Keratinocyte (primary cell): ENCODE results near the gene MUC4. TPM values are rescaled to one million over a fixed set of nuclear protein-coding genes. Genes with fewer than 3 reads are reported as not detected.

Experiments
- DNase-seq: peaks from one replicate; pipeline ENCODE4 v3.0.0-alpha.2; 2011; ENCODE audit warnings: low read depth, missing footprints, low spot score
- FAIRE-seq: peaks from 2 replicates; lab custom pipeline; 2011; peaks lifted over from hg19 to GRCh38; lab: Jason Lieb, UNC
- H2AFZ ChIP-seq: 2 replicates; pipeline ENCODE4 v1.6.0; 2012; ENCODE audit warnings: low read length, control low read depth, inconsistent platforms; ENCODE audit not compliant: control insufficient read depth
- H3K27ac ChIP-seq: 2 replicates; pipeline ENCODE4 v1.5.1; 2011; ENCODE audit warnings: low read length; ENCODE audit not compliant: control insufficient read depth, insufficient read depth
- H3K27me3 ChIP-seq: 3 replicates; pipeline ENCODE4 v1.6.0; 2011; ENCODE audit warnings: low read length; ENCODE audit not compliant: control insufficient read depth, insufficient read depth; ENCODE audit errors: extremely low read depth
- H3K36me3 ChIP-seq, 2 experiments: 2 replicates in 1 of 2; 3 replicates in 1 of 2; pipeline ENCODE4 v1.5.1; 2011; ENCODE audit warnings: low read length in 2 of 2, mild to moderate bottlenecking in 1 of 2; ENCODE audit not compliant: control insufficient read depth in 2 of 2, insufficient read depth in 2 of 2; ENCODE audit errors: extremely low read depth in 1 of 2
- H3K4me1 ChIP-seq: 3 replicates; pipeline ENCODE4 v1.5.1; 2011; ENCODE audit warnings: low read length; ENCODE audit not compliant: control insufficient read depth, insufficient read depth; ENCODE audit errors: extremely low read depth
- H3K4me2 ChIP-seq: 3 replicates; pipeline ENCODE4 v1.6.0; 2011; ENCODE audit warnings: low read depth, low read length; ENCODE audit not compliant: control insufficient read depth, insufficient read depth; ENCODE audit errors: extremely low read depth
- H3K4me3 ChIP-seq, 3 experiments: fragments of 200-600 bp in 1 of 3; sonication (generic) in 1 of 3; 2 replicates in 2 of 3; 3 replicates in 1 of 3; pipeline ENCODE4 v1.5.1; 2011 to 2016; ENCODE audit warnings: low read length in 3 of 3, mild to moderate bottlenecking in 3 of 3, control low read depth in 2 of 3, inconsistent platforms in 1 of 3, low read depth in 1 of 3, mixed read lengths in 1 of 3, mixed run types in 1 of 3, moderate library complexity in 1 of 3; ENCODE audit not compliant: control insufficient read depth in 2 of 3, insufficient read depth in 2 of 3; ENCODE audit errors: extremely low read depth in 1 of 3
- H3K79me2 ChIP-seq: 2 replicates; pipeline ENCODE4 v1.6.0; 2012; ENCODE audit warnings: low read length; ENCODE audit not compliant: control insufficient read depth, insufficient read depth
- H3K9ac ChIP-seq: 3 replicates; pipeline ENCODE4 v1.6.0; 2011; ENCODE audit warnings: low read length; ENCODE audit not compliant: control insufficient read depth, insufficient read depth; ENCODE audit errors: extremely low read depth
- H3K9me1 ChIP-seq: 3 replicates; pipeline ENCODE4 v1.6.0; 2011; ENCODE audit warnings: low read length; ENCODE audit not compliant: control insufficient read depth, insufficient read depth; ENCODE audit errors: extremely low read depth
- H3K9me3 ChIP-seq: 2 replicates; pipeline ENCODE4 v1.5.1; 2012; ENCODE audit warnings: low read depth, low read length; ENCODE audit not compliant: control insufficient read depth
- H4K20me1 ChIP-seq: 3 replicates; pipeline ENCODE4 v1.6.0; 2011; ENCODE audit warnings: low read length; ENCODE audit not compliant: control insufficient read depth, insufficient read depth; ENCODE audit errors: extremely low read depth
- EZH2 ChIP-seq: IDR thresholded peaks from one replicate; pipeline ENCODE4 v1.6.1; 2012; ENCODE audit warnings: inconsistent platforms, mild to moderate bottlenecking, low read length, moderate library complexity
- dilution Hi-C: fragments of 300-500 bp; cut with MboI; formaldehyde crosslinking; loops from one replicate; pipeline ENCODE4 v1.7.0; 2020; ENCODE audit warnings: low sequenced_read_pairs; ENCODE audit not compliant: extremely low pct_ligation_motif_present
- polyA plus RNA-seq, 5 experiments: library from polyadenylated mRNA; depleted of rRNA in 3 of 5; stranded (reverse) in 3 of 5; stranded (forward) in 1 of 5; unstranded in 1 of 5; fragments of >200 nt; gene quantifications; 1 replicate in 1 of 5; 2 replicates in 3 of 5; 3 replicates in 1 of 5; pipeline versions ENCODE4 v1.2.1 to v1.2.3, GENCODE V29; 2011 to 2012; ENCODE audit warnings: missing spikeins in 2 of 5, low read depth in 1 of 5, low replicate concordance in 1 of 5
- TF ChIP-seq, protein P1 (sequence below), 3 experiments: IDR thresholded peaks in 1 of 3; conservative IDR thresholded peaks in 1 of 3; optimal IDR thresholded peaks in 1 of 3; 2 replicates in 2 of 3; 3 replicates in 1 of 3; pipeline versions ENCODE3 to v1.5.1; 2011; ENCODE audit warnings: low read length in 3 of 3, mild to moderate bottlenecking in 3 of 3, moderate library complexity in 2 of 3, control low read depth in 1 of 3, inconsistent platforms in 1 of 3; ENCODE audit not compliant: insufficient read depth in 2 of 3; ENCODE audit errors: extremely low read depth in 1 of 3

MUC4 gene
- polyA plus RNA-seq, 1 donor (not counting 4 experiments of a cell fraction or from before 2014, with no cell fraction given), result not detected

DNA sequence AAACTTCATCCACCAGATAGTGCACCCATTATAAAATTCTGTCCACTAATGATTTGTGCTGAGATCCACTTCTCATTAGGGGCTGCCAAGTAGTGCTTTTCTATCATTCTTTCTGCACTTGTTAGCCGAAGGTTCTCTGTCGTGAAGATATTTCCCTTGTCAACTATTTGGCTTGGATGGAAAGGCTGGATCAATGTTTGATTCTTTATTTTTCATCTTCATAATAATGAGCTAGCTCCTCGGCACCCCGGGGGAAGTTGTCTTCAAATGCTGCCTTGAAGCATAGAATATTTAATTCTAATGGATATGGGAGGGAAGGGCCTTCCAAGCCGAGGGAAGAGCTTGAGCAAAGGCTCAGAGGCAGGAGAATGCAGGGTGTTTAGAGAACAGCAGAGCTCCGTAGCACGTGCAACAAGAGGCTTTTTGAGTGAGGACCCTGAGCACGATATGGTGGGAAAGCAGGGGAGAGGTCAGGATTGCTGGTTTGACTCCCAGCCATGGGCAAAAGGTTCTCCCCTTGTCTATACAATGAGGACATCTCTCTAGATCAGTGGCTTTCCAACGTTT is 107.2 kb downstream of the MUC4 start:
- TF ChIP-seq, protein P1, sequence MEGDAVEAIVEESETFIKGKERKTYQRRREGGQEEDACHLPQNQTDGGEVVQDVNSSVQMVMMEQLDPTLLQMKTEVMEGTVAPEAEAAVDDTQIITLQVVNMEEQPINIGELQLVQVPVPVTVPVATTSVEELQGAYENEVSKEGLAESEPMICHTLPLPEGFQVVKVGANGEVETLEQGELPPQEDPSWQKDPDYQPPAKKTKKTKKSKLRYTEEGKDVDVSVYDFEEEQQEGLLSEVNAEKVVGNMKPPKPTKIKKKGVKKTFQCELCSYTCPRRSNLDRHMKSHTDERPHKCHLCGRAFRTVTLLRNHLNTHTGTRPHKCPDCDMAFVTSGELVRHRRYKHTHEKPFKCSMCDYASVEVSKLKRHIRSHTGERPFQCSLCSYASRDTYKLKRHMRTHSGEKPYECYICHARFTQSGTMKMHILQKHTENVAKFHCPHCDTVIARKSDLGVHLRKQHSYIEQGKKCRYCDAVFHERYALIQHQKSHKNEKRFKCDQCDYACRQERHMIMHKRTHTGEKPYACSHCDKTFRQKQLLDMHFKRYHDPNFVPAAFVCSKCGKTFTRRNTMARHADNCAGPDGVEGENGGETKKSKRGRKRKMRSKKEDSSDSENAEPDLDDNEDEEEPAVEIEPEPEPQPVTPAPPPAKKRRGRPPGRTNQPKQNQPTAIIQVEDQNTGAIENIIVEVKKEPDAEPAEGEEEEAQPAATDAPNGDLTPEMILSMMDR (optimal IDR thresholded peaks at IDR 0.05 in 1 of 3, IDR thresholded peaks at IDR 0.05 in 1 of 3, conservative IDR thresholded peaks at IDR 0.05 in 1 of 3; ENCODE audit: extremely low read depth in 1 of 3, insufficient read depth in 2 of 3, low read length in 3 of 3), result no peak
- TF ChIP-seq EZH2, result no peak
- Histone ChIP-seq H3K9me1 (no peaks in the 10 kb centered on the region), H3K27ac (no peak overlapping the region), H3K79me2 (no peaks in the 10 kb centered on the region), H3K9me3 (no peaks in the 10 kb centered on the region), H2AFZ (no peak overlapping the region), H3K4me3 (no peak overlapping the region), H3K9ac (no peak overlapping the region), H3K27me3 (peaks cover 6% of the 10 kb centered on the region), H3K4me1 (no peaks in the 10 kb centered on the region), H4K20me1 (no peaks in the 10 kb centered on the region), H3K4me2 (no peak overlapping the region), H3K36me3 (no peaks in the 10 kb centered on the region)
- dilution Hi-C loops, result no loop called here
- FAIRE-seq, result no peak
- no peak for DNase-seq

DNA sequence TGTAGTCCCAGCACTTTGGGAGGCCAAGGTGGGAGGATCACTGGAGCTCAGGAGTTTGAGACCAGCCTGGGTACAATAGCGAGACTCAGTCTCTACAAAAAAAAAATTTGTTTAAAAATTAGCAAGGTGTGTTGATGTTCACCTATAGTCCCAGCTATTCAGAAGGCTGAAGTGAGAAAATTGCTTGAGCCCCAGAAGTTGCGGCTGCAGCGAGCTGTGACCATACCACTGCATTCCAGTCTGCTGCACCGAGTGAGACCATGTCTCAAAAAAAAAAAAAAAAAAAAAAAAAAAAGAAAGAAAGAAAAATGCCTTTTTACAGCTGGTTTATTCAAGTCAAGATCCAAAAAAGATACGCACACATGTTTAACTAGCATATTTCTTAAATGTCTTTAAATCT is 108.0 kb downstream of the MUC4 start:
- FAIRE-seq, result no peak
- dilution Hi-C loops, result no loop called here

More for the DNA sequence above, 108.0 kb downstream of the MUC4 start:
- H4K20me1 ChIP-seq, result no peaks in the 10 kb centered on the region
- peaks cover under 1% of the 10 kb centered on the region for H3K4me1 ChIP-seq
- H3K9me3 ChIP-seq, result no peaks in the 10 kb centered on the region
- H3K27me3 ChIP-seq, result peaks cover 6% of the 10 kb centered on the region
- no peaks in the 10 kb centered on the region for H3K36me3 ChIP-seq
- no peaks in the 10 kb centered on the region for H3K9me1 ChIP-seq
- DNase-seq, result no peak
- H3K9ac ChIP-seq, result no peak overlapping the region
- no peak overlapping the region for H3K4me3 ChIP-seq
- no peak overlapping the region for H3K4me2 ChIP-seq
- TF ChIP-seq EZH2, result no peak
- TF ChIP-seq, protein P1 (optimal IDR thresholded peaks at IDR 0.05 in 1 of 3, IDR thresholded peaks at IDR 0.05 in 1 of 3, conservative IDR thresholded peaks at IDR 0.05 in 1 of 3; ENCODE audit: extremely low read depth in 1 of 3, insufficient read depth in 2 of 3, low read length in 3 of 3), result no peak
- no peak overlapping the region for H3K27ac ChIP-seq
- H3K79me2 ChIP-seq, result no peaks in the 10 kb centered on the region
- no peak overlapping the region for H2AFZ ChIP-seq
